ENCODE data around the gene ASAP3. TPM values are rescaled to one million over a fixed set of nuclear protein-coding genes. Genes with fewer than 3 reads are reported as not detected.

Gene ASAP3
- total and polyA plus RNA-seq, 2 of the 4 experiments (the other 2 are of a cell fraction) = 18.6 to 18.8 TPM

DNA sequence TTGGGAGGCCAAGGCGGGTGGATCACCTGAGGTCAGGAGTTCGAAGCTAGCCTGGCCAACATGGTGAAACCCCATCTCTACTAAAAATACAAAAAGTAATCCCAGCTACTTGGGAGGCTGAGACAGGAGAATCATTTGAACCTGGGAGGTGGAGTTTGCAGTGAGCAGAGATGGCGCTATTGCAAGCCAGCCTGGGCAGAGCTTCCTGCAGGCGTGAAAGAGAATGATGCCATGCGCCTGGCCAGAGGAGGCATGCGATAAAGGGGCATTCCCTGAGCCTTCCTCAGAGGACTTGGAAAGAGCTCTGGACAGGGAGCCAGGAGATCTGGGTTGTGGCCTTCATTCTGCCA is 43.9 kb upstream of the ASAP3 start:
- WGBS, 2 experiments (ENCODE audit: extremely low coverage in 2 of 2, insufficient read length in 1 of 2) = 90% methylated on average over 3 of the region's 6 CpGs; no CpG with 5 or more reads in 1 of the 2 experiments
- ChIA-PET CTCF (no interaction called here), POLR2A (ENCODE audit: unreplicated experiment) (no interaction called here)
- Histone ChIP-seq H2BK120ac (ENCODE audit: low read depth, low read length) (no peak overlapping the region), H3K56ac (ENCODE audit: extremely low read depth, insufficient read depth, low read length) (no peak overlapping the region), H3K79me1 (ENCODE audit: low read depth in 1 of 2, low read length in 2 of 2) (peaks cover 0 to 7% of the 10 kb centered on the region in 2 experiments; a peak in 1 of 4 replicates), H3K14ac (replicated peaks; ENCODE audit: low read depth, low read length) (no peak overlapping the region), H2AK9ac (replicated peaks; ENCODE audit: low read depth, low read length, poor library complexity) (no peak overlapping the region), H4K20me1 (ENCODE audit: insufficient read depth, low read length) (no peaks in the 10 kb centered on the region), H4K91ac (ENCODE audit: insufficient read depth, low read depth, low read length) (no peak overlapping the region), H3K4ac (ENCODE audit: low read depth, low read length) (no peak overlapping the region), H2AFZ (replicated peaks; ENCODE audit: low read length, poor library complexity) (peak overlapping the region; percentile 66), H3K27ac (ENCODE audit: insufficient read depth, low read length) (no peak overlapping the region), H3K4me3 (ENCODE audit: insufficient read depth, low read depth, low read length) (no peak overlapping the region), H3K18ac (ENCODE audit: low read depth, low read length) (no peak overlapping the region), H3K9ac (ENCODE audit: low read depth, low read length) (no peak overlapping the region), H4K8ac (ENCODE audit: low read depth in 2 of 2, low read length in 2 of 2) (no peak overlapping the region), H2BK20ac (ENCODE audit: low read depth, low read length) (no peak overlapping the region), H3K36me3 (ENCODE audit: control insufficient read depth, insufficient read depth, low read length) (no peaks in the 10 kb centered on the region), H3K27me3 (ENCODE audit: control insufficient read depth, insufficient read depth, low read length) (no peaks in the 10 kb centered on the region), H4K5ac (ENCODE audit: low read depth, low read length) (no peak overlapping the region), H3K23ac (ENCODE audit: low read depth, low read length) (no peak overlapping the region), H2BK5ac (ENCODE audit: low read depth, low read length, poor library complexity, severe bottlenecking) (no peak overlapping the region), H2AK5ac (ENCODE audit: low read depth, low read length) (no peak overlapping the region), H3K4me2 (ENCODE audit: low read depth, low read length) (no peak overlapping the region), H3K9me1 (ENCODE audit: insufficient read depth, low read length) (0 out of 2 replicates have a peak, but pooled peaks cover 2% of the 10 kb centered on the region), H3K9me3 (ENCODE audit: control insufficient read depth, insufficient read depth, low read length) (no peaks in the 10 kb centered on the region), H2BK15ac (ENCODE audit: low read depth, low read length) (no peak overlapping the region), H3K4me1 (ENCODE audit: control insufficient read depth, insufficient read depth, low read length) (peaks cover 9% of the 10 kb centered on the region; the same call in 1 of the 2 replicates)
- DNase-seq = no peak
- TF ChIP-seq CHD1 (IDR thresholded peaks at IDR 0.05; ENCODE audit: low read depth, low read length) (no peak), CEBPB (IDR thresholded peaks at IDR 0.05; ENCODE audit: low read depth, low read length) (no peak), SMC3 (IDR thresholded peaks at IDR 0.05; ENCODE audit: low read depth, low read length) (no peak), RAD21 (IDR thresholded peaks at IDR 0.05; ENCODE audit: low read length) (no peak), MAFK (IDR thresholded peaks at IDR 0.05; ENCODE audit: low read depth, low read length) (no peak), BHLHE40 (IDR thresholded peaks at IDR 0.05; ENCODE audit: low read depth, low read length) (no peak), FOS (IDR thresholded peaks at IDR 0.05; ENCODE audit: low read depth, low read length) (no peak)
- TF ChIP-seq, protein P1, sequence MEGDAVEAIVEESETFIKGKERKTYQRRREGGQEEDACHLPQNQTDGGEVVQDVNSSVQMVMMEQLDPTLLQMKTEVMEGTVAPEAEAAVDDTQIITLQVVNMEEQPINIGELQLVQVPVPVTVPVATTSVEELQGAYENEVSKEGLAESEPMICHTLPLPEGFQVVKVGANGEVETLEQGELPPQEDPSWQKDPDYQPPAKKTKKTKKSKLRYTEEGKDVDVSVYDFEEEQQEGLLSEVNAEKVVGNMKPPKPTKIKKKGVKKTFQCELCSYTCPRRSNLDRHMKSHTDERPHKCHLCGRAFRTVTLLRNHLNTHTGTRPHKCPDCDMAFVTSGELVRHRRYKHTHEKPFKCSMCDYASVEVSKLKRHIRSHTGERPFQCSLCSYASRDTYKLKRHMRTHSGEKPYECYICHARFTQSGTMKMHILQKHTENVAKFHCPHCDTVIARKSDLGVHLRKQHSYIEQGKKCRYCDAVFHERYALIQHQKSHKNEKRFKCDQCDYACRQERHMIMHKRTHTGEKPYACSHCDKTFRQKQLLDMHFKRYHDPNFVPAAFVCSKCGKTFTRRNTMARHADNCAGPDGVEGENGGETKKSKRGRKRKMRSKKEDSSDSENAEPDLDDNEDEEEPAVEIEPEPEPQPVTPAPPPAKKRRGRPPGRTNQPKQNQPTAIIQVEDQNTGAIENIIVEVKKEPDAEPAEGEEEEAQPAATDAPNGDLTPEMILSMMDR (conservative IDR thresholded peaks at IDR 0.05; ENCODE audit: low read depth, low read length) = no peak
- TF ChIP-seq, protein P2, sequence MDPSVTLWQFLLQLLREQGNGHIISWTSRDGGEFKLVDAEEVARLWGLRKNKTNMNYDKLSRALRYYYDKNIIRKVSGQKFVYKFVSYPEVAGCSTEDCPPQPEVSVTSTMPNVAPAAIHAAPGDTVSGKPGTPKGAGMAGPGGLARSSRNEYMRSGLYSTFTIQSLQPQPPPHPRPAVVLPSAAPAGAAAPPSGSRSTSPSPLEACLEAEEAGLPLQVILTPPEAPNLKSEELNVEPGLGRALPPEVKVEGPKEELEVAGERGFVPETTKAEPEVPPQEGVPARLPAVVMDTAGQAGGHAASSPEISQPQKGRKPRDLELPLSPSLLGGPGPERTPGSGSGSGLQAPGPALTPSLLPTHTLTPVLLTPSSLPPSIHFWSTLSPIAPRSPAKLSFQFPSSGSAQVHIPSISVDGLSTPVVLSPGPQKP (IDR thresholded peaks at IDR 0.05; ENCODE audit: borderline replicate concordance, low read depth, low read length) = no peak
- TF ChIP-seq, protein P3, sequence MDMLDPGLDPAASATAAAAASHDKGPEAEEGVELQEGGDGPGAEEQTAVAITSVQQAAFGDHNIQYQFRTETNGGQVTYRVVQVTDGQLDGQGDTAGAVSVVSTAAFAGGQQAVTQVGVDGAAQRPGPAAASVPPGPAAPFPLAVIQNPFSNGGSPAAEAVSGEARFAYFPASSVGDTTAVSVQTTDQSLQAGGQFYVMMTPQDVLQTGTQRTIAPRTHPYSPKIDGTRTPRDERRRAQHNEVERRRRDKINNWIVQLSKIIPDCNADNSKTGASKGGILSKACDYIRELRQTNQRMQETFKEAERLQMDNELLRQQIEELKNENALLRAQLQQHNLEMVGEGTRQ (IDR thresholded peaks at IDR 0.05; ENCODE audit: low read depth, low read length) = no peak
- intact Hi-C loops (cut with micrococcal nuclease) = no loop called here
- dilution Hi-C loops (cut with HindIII; ENCODE audit: low sequenced_read_pairs, unreplicated experiment) = no loop called here
- no TSS peak for BruUV-seq (replicated peaks)
- no peak for ATAC-seq (ENCODE audit: low read depth)
- in situ Hi-C loops (cut with MboI; ENCODE audit: low sequenced_read_pairs) = no loop called here
